WTC11 (cell line): Measurements from ENCODE around the gene HIKESHI. TPM values are rescaled to one million over a fixed set of nuclear protein-coding genes. Genes with fewer than 3 reads are reported as not detected.

ENCODE experiments used
- ATAC-seq: fragments of 200-7000 bp; cut with Tn5 transposase; 2 replicates; pipeline ENCODE4 v1.10.0; 2021; ENCODE audit warnings: mild to moderate bottlenecking, moderate library complexity
- CTCF ChIA-PET: fragments of 300-600 bp; sonication (Branson Sonifier 250); formaldehyde crosslinking; loops from one replicate; lab custom pipeline; 2021; ENCODE audit warnings: antibody characterized with exemption; lab: Charles Lee
- POLR2A ChIA-PET: fragments of 350-600 bp; sonication (Branson Sonifier 250); formaldehyde crosslinking; loops from one replicate; lab custom pipeline; 2021; ENCODE audit warnings: antibody characterized with exemption; lab: Charles Lee
- DNase-seq: peaks from one replicate; pipeline ENCODE4 v3.0.0; 2021; ENCODE audit warnings: low spot score
- H3K27ac Mint-ChIP-seq: 2 replicates; pipeline ENCODE4 v1.8.0; 2021; ENCODE audit warnings: mixed read lengths
- H3K27me3 Mint-ChIP-seq: 2 replicates; pipeline ENCODE4 v1.8.0; 2021; ENCODE audit warnings: low read depth, mild to moderate bottlenecking, moderate library complexity, mixed read lengths
- H3K36me3 Mint-ChIP-seq: 2 replicates; pipeline ENCODE4 v1.8.0; 2021; ENCODE audit warnings: mixed read lengths
- H3K4me1 Mint-ChIP-seq: 2 replicates; pipeline ENCODE4 v1.8.0; 2022; ENCODE audit warnings: mixed read lengths
- H3K4me3 Mint-ChIP-seq: 2 replicates; pipeline ENCODE4 v1.8.0; 2021; ENCODE audit warnings: mild to moderate bottlenecking, moderate library complexity, mixed read lengths
- H3K9me3 Mint-ChIP-seq: 2 replicates; pipeline ENCODE4 v1.8.0; 2021; ENCODE audit warnings: mixed read lengths
- CREB1 ChIP-seq: sonication (generic); formaldehyde crosslinking; IDR thresholded peaks from 2 replicates; pipeline ENCODE4 v1.8.0; 2023; ENCODE audit warnings: mild to moderate bottlenecking, missing genetic modification reagents
- ESRRA ChIP-seq: sonication (generic); formaldehyde crosslinking; IDR thresholded peaks from 2 replicates; pipeline ENCODE4 v1.8.1; 2022; ENCODE audit warnings: mild to moderate bottlenecking, missing genetic modification reagents, borderline replicate concordance
- GRHL2 ChIP-seq: fragments of 250-450 bp; sonication (Bioruptor Pico); IDR thresholded peaks from 2 replicates; pipeline ENCODE4 v1.8.0; 2022; ENCODE audit warnings: mild to moderate bottlenecking, moderate library complexity; ENCODE audit not compliant: insufficient replicate concordance, severe bottlenecking
- HMGA2 ChIP-seq: fragments of 250-450 bp; sonication (Bioruptor Pico); IDR thresholded peaks from 2 replicates; pipeline ENCODE4 v1.4.0; 2021; ENCODE audit warnings: mild to moderate bottlenecking, moderate library complexity
- NR2C2 ChIP-seq: sonication (generic); formaldehyde crosslinking; IDR thresholded peaks from 2 replicates; pipeline ENCODE4 v1.8.0; 2022; ENCODE audit warnings: mild to moderate bottlenecking, missing genetic modification reagents
- NR3C1 ChIP-seq: sonication (generic); formaldehyde crosslinking; conservative IDR thresholded peaks from 2 replicates; pipeline ENCODE4 v1.8.1; 2023; ENCODE audit warnings: low read depth, mild to moderate bottlenecking, missing genetic modification reagents
- OVOL2 ChIP-seq: fragments of 250-450 bp; sonication (Bioruptor Pico); IDR thresholded peaks from 2 replicates; pipeline ENCODE4 v1.9.0; 2021; ENCODE audit warnings: mild to moderate bottlenecking, borderline replicate concordance
- RORB ChIP-seq: fragments of 250-450 bp; sonication (Bioruptor Pico); IDR thresholded peaks from 2 replicates; pipeline ENCODE4 v1.9.0; 2021; ENCODE audit warnings: mild to moderate bottlenecking
- SMAD4 ChIP-seq: sonication (generic); formaldehyde crosslinking; IDR thresholded peaks from 2 replicates; pipeline ENCODE4 v1.8.0; 2022; ENCODE audit warnings: mild to moderate bottlenecking, missing genetic modification reagents
- SP1 ChIP-seq: sonication (generic); formaldehyde crosslinking; conservative IDR thresholded peaks from 2 replicates; pipeline ENCODE4 v1.8.1; 2022; ENCODE audit warnings: missing genetic modification reagents
- TEAD1 ChIP-seq: sonication (generic); formaldehyde crosslinking; IDR thresholded peaks from 2 replicates; pipeline ENCODE4 v1.8.0; 2022; ENCODE audit warnings: mild to moderate bottlenecking, missing genetic modification reagents
- ZBTB21 ChIP-seq: sonication (generic); formaldehyde crosslinking; IDR thresholded peaks from 2 replicates; pipeline ENCODE4 v1.8.1; 2023; ENCODE audit warnings: mild to moderate bottlenecking, missing genetic modification reagents, borderline replicate concordance
- ZNF219 ChIP-seq: sonication (generic); formaldehyde crosslinking; IDR thresholded peaks from 2 replicates; pipeline ENCODE4 v1.8.0; 2023; ENCODE audit warnings: missing genetic modification reagents, mild to moderate bottlenecking, borderline replicate concordance
- ZNF232 ChIP-seq: sonication (generic); formaldehyde crosslinking; IDR thresholded peaks from 2 replicates; pipeline ENCODE4 v1.8.0; 2022; ENCODE audit warnings: mild to moderate bottlenecking, missing genetic modification reagents
- ZNF317 ChIP-seq: sonication (generic); formaldehyde crosslinking; IDR thresholded peaks from 2 replicates; pipeline ENCODE4 v1.8.1; 2023; ENCODE audit warnings: low read depth, mild to moderate bottlenecking, moderate library complexity, missing genetic modification reagents, borderline replicate concordance
- ZNF423 ChIP-seq: fragments of 250-450 bp; sonication (Bioruptor Pico); IDR thresholded peaks from 2 replicates; pipeline ENCODE4 v2.1.2; 2022; ENCODE audit warnings: mild to moderate bottlenecking, moderate library complexity
- total RNA-seq: library from RNA; stranded (reverse); gene quantifications from 3 replicates; pipeline ENCODE4 v1.2.3, GENCODE V29; 2021
- TF ChIP-seq, protein P1 (sequence below): sonication (generic); formaldehyde crosslinking; IDR thresholded peaks from 2 replicates; pipeline ENCODE4 v1.8.1; 2023; ENCODE audit warnings: mild to moderate bottlenecking, moderate library complexity, missing genetic modification reagents
- TF ChIP-seq, protein P2 (sequence below): sonication (generic); formaldehyde crosslinking; IDR thresholded peaks from 2 replicates; pipeline ENCODE4 v1.8.1; 2022; ENCODE audit warnings: mild to moderate bottlenecking, missing genetic modification reagents, moderate library complexity, borderline replicate concordance
- TF ChIP-seq, protein P3 (sequence below): sonication (generic); formaldehyde crosslinking; IDR thresholded peaks from 2 replicates; pipeline ENCODE4 v1.8.0; 2022; ENCODE audit warnings: missing genetic modification reagents
- TF ChIP-seq, protein P4 (sequence below): sonication (generic); formaldehyde crosslinking; IDR thresholded peaks from 2 replicates; pipeline ENCODE4 v1.8.0; 2022; ENCODE audit warnings: mild to moderate bottlenecking, missing genetic modification reagents

Gene HIKESHI
- total RNA-seq, 1 experiment from 2014 or later, result 48.3 TPM

DNA sequence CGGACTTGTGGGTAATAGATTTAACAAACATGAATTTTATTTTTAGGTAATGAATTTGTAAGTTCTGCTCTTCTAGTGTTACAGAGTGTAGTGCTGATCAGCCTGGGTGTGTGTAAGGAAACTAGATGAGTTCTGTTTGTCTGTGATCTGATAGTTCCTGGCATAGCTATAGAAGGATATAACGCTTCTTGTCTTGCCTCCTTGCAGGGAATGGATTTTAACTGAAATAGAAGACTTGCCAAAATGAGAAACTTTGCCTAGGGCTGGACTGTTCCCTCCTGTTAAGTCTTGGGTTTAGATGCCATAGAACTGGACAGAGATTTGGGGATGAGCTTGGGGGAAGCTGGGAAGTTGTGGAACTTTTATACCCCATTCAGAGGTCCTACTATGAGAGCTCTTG, 84.2 kb downstream of the HIKESHI start (continued):
- TF ChIP-seq, protein P1, sequence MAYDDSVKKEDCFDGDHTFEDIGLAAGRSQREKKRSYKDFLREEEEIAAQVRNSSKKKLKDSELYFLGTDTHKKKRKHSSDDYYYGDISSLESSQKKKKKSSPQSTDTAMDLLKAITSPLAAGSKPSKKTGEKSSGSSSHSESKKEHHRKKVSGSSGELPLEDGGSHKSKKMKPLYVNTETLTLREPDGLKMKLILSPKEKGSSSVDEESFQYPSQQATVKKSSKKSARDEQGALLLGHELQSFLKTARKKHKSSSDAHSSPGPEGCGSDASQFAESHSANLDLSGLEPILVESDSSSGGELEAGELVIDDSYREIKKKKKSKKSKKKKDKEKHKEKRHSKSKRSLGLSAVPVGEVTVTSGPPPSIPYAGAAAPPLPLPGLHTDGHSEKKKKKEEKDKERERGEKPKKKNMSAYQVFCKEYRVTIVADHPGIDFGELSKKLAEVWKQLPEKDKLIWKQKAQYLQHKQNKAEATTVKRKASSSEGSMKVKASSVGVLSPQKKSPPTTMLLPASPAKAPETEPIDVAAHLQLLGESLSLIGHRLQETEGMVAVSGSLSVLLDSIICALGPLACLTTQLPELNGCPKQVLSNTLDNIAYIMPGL (CRISPR knock-in tag), result no peak
- no peak for TF ChIP-seq NR2C2 (CRISPR knock-in tag)
- no peak for TF ChIP-seq TEAD1

DNA sequence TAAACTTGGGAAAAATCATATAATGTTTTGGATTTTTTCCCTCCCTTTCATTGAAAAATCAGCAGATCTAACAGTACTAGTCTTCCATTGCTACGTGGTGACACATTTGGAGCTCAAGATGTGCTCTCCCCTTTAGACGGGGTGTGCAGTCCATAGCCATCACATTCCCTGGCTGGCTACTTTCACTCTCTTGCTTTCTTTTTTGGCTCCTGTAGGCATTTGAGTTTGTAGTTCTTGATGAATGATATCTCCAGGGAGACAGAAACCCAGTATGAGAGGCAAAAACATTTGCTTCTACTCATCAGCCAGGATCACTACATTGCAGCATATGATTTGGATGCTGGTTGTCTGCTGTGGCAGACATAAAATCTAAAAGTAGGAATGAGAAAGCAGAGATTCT, 84.7 kb downstream of the HIKESHI start:
- Mint-ChIP-seq H3K36me3 (no peaks in the 10 kb centered on the region), H3K9me3 (no peaks in the 10 kb centered on the region), H3K27me3 (no peaks in the 10 kb centered on the region), H3K4me3 (no peak overlapping the region), H3K4me1 (peaks cover 4% of the 10 kb centered on the region), H3K27ac (no peak overlapping the region; the same call in 1 of the 2 replicates)
- TF ChIP-seq CREB1 (CRISPR knock-in tag) (no peak), ZNF219 (CRISPR knock-in tag) (no peak), ESRRA (no peak), OVOL2 (CRISPR knock-in tag) (no peak), NR3C1 (CRISPR knock-in tag) (no peak), ZNF317 (CRISPR knock-in tag) (no peak), SMAD4 (no peak), HMGA2 (CRISPR knock-in tag) (no peak), TEAD1 (no peak), SP1 (CRISPR knock-in tag) (no peak), ZNF423 (CRISPR knock-in tag) (no peak), ZBTB21 (CRISPR knock-in tag) (no peak), GRHL2 (CRISPR knock-in tag) (no peak), RORB (no peak), ZNF232 (CRISPR knock-in tag) (no peak)
- TF ChIP-seq, protein P2, sequence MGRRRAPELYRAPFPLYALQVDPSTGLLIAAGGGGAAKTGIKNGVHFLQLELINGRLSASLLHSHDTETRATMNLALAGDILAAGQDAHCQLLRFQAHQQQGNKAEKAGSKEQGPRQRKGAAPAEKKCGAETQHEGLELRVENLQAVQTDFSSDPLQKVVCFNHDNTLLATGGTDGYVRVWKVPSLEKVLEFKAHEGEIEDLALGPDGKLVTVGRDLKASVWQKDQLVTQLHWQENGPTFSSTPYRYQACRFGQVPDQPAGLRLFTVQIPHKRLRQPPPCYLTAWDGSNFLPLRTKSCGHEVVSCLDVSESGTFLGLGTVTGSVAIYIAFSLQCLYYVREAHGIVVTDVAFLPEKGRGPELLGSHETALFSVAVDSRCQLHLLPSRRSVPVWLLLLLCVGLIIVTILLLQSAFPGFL (CRISPR knock-in tag), result no peak
- TF ChIP-seq, protein P3, sequence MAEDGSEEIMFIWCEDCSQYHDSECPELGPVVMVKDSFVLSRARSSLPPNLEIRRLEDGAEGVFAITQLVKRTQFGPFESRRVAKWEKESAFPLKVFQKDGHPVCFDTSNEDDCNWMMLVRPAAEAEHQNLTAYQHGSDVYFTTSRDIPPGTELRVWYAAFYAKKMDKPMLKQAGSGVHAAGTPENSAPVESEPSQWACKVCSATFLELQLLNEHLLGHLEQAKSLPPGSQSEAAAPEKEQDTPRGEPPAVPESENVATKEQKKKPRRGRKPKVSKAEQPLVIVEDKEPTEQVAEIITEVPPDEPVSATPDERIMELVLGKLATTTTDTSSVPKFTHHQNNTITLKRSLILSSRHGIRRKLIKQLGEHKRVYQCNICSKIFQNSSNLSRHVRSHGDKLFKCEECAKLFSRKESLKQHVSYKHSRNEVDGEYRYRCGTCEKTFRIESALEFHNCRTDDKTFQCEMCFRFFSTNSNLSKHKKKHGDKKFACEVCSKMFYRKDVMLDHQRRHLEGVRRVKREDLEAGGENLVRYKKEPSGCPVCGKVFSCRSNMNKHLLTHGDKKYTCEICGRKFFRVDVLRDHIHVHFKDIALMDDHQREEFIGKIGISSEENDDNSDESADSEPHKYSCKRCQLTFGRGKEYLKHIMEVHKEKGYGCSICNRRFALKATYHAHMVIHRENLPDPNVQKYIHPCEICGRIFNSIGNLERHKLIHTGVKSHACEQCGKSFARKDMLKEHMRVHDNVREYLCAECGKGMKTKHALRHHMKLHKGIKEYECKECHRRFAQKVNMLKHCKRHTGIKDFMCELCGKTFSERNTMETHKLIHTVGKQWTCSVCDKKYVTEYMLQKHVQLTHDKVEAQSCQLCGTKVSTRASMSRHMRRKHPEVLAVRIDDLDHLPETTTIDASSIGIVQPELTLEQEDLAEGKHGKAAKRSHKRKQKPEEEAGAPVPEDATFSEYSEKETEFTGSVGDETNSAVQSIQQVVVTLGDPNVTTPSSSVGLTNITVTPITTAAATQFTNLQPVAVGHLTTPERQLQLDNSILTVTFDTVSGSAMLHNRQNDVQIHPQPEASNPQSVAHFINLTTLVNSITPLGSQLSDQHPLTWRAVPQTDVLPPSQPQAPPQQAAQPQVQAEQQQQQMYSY (CRISPR knock-in tag), result no peak
- TF ChIP-seq, protein P4, sequence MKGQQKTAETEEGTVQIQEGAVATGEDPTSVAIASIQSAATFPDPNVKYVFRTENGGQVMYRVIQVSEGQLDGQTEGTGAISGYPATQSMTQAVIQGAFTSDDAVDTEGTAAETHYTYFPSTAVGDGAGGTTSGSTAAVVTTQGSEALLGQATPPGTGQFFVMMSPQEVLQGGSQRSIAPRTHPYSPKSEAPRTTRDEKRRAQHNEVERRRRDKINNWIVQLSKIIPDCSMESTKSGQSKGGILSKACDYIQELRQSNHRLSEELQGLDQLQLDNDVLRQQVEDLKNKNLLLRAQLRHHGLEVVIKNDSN (CRISPR knock-in tag), result no peak
- DNase-seq, result no peak
- ChIA-PET POLR2A (no interaction called here), CTCF (interaction anchor here (0.7 kb wide), 1 partner anchor 532 kb away, joined by 7 read pairs; the partner anchor contains the start of gene CCDC83)
- ATAC-seq, result no peak
